HepG2 (cell line): ENCODE results near the gene ZFHX3. TPM values are rescaled to one million over a fixed set of nuclear protein-coding genes. Genes with fewer than 3 reads are reported as not detected.
A peak's percentile ranks its signal among the peaks of the same experiment; 100 is the strongest.

Source experiments
- FOXM1 ChIP-seq: sonication (generic); formaldehyde crosslinking; IDR thresholded peaks from 2 replicates; pipeline ENCODE4 v1.5.0; 2020; ENCODE audit warnings: missing genetic modification reagents
- HMG20B ChIP-seq: conservative IDR thresholded peaks from 2 replicates; pipeline ENCODE4 v1.6.1; 2016; ENCODE audit warnings: missing genetic modification reagents, missing compliant biosample characterization
- HNRNPL ChIP-seq: fragments of 200-400 bp; formaldehyde crosslinking; IDR thresholded peaks from 2 replicates; pipeline ENCODE4 v1.6.1; 2017; ENCODE audit warnings: mild to moderate bottlenecking, low read depth, low read length
- KAT2B ChIP-seq: fragments of 150-350 bp; IDR thresholded peaks from 2 replicates; pipeline ENCODE4 v1.6.1; 2014; ENCODE audit warnings: low read depth, low read length, borderline replicate concordance
- MYNN ChIP-seq: sonication (generic); formaldehyde crosslinking; IDR thresholded peaks from 2 replicates; pipeline ENCODE4 v1.4.0; 2020; ENCODE audit warnings: mild to moderate bottlenecking, low read depth, missing genetic modification reagents
- NFIC ChIP-seq: IDR thresholded peaks from 2 replicates; pipeline ENCODE4 v1.6.1; 2012; ENCODE audit warnings: mild to moderate bottlenecking, low read length, inconsistent platforms
- SOX13 ChIP-seq, 3 experiments: fragments of 450-650 bp in 1 of 3; sonication (generic) in 1 of 3; formaldehyde crosslinking in 1 of 3; IDR thresholded peaks in 2 of 3; conservative IDR thresholded peaks in 1 of 3; 2 replicates each; pipeline versions ENCODE4 v1.5.0 to v1.6.1; 2016 to 2020; ENCODE audit warnings: antibody characterized with exemption in 1 of 3, mild to moderate bottlenecking in 1 of 3, missing compliant biosample characterization in 1 of 3, missing genetic modification reagents in 1 of 3, moderate library complexity in 1 of 3
- ZBTB3 ChIP-seq: sonication (generic); formaldehyde crosslinking; IDR thresholded peaks from 2 replicates; pipeline ENCODE4 v1.4.0; 2020; ENCODE audit warnings: low read depth, mild to moderate bottlenecking, moderate library complexity, missing genetic modification reagents, borderline replicate concordance
- polyA plus RNA-seq, 8 experiments: library from polyadenylated mRNA; depleted of rRNA in 3 of 8; stranded (reverse) in 7 of 8; unstranded in 1 of 8; fragments of >200 nt; fragmentation: Illumina TruSeq in 4 of 8; extraction: Trizol in 4 of 8; gene quantifications; 2 replicates each; pipeline versions ENCODE4 v1.2.1 to v1.2.3, GENCODE V29; 2011 to 2016; ENCODE audit warnings: low read depth in 4 of 8, missing spikeins in 1 of 8, mixed read lengths in 1 of 8; ENCODE audit not compliant: insufficient read depth in 1 of 8
- total RNA-seq, 5 experiments: library from RNA; depleted of rRNA; stranded (reverse); fragments of >200 nt; fragmentation: Illumina TruSeq; extraction: Trizol; gene quantifications; 2 replicates each; pipeline ENCODE4 v1.2.3, GENCODE V29; 2016; ENCODE audit warnings: low read depth in 1 of 5
- TF ChIP-seq, protein P1 (sequence below): IDR thresholded peaks from 2 replicates; pipeline ENCODE4 v1.6.1; 2016; ENCODE audit warnings: missing compliant biosample characterization, missing genetic modification reagents, borderline replicate concordance
- TF ChIP-seq, protein P2 (sequence below): IDR thresholded peaks from 2 replicates; pipeline ENCODE4 v1.6.1; 2016; ENCODE audit warnings: control low read depth
- TF ChIP-seq, protein P3 (sequence below): sonication (generic); formaldehyde crosslinking; IDR thresholded peaks from 2 replicates; pipeline ENCODE4 v1.5.0; 2020; ENCODE audit warnings: missing genetic modification reagents
- TF ChIP-seq, protein P4 (sequence below): IDR thresholded peaks from 2 replicates; pipeline ENCODE4 v1.6.1; 2012; ENCODE audit warnings: low read depth, low read length, improper control_type of control experiment
- TF ChIP-seq, protein P5 (sequence below): sonication (generic); formaldehyde crosslinking; IDR thresholded peaks from 2 replicates; pipeline ENCODE4 v1.9.0; 2021; ENCODE audit warnings: missing genetic modification reagents, borderline replicate concordance
- TF ChIP-seq, protein P6 (sequence below): sonication (generic); formaldehyde crosslinking; IDR thresholded peaks from 2 replicates; pipeline ENCODE4 v1.4.0; 2020; ENCODE audit warnings: mild to moderate bottlenecking, missing genetic modification reagents
- TF ChIP-seq, protein P7 (sequence below): sonication (generic); formaldehyde crosslinking; IDR thresholded peaks from 2 replicates; pipeline ENCODE4 v1.9.0; 2021; ENCODE audit warnings: missing genetic modification reagents, borderline replicate concordance

ZFHX3 gene
- total and polyA plus RNA-seq, 2 of the 13 experiments (the other 11 are each of a cell fraction or from before 2014, with no cell fraction given) = 5.0 to 6.0 TPM

DNA sequence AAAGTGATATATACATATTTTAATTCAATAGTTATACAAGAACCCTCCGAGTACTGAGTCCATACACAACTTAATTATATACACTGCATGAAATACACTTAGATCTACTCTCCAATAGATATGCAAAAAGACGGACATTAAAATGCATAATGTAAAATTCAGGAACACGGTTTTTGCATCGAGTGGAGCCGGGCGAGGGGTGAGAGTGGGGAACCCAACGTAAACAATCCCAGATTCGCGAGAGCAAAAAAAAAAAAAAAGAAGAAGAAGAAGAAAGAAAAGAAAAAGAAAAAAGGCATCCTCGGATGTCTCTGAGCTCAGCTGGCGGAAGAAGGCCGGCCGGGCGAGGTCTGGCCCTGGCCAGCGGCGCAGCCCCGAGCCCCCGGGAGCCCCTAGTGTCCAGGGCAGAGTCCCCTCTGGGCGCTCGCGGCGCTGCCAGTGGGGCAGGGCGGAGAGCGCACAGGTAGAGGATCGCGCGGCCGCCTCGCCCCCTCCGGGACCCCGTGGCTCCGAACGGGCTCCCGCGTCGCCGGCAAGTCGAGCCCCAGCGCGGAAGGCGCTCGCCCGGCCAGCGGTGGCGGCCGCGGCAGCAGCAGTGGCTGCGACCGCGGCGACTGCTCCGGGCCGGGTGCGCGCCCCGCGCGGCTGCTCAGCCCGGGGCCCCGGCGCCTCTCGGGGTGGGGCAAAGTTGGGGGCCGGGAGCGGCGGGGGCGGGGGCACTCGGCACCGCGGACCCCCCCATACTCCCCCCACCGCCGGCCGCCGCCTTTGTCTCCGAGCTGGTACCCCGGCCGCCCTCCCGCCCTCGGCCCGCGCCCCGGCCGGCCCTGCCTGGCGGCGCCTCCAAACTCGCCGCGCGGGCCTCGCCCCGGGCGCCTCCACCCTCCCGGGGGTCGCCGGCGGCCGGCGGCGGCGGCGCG lies 9.6 kb upstream of the ZFHX3 start (continued):
- TF ChIP-seq, protein P1, sequence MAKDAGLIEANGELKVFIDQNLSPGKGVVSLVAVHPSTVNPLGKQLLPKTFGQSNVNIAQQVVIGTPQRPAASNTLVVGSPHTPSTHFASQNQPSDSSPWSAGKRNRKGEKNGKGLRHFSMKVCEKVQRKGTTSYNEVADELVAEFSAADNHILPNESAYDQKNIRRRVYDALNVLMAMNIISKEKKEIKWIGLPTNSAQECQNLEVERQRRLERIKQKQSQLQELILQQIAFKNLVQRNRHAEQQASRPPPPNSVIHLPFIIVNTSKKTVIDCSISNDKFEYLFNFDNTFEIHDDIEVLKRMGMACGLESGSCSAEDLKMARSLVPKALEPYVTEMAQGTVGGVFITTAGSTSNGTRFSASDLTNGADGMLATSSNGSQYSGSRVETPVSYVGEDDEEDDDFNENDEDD (CRISPR knock-in tag) = no peak
- TF ChIP-seq, protein P2, sequence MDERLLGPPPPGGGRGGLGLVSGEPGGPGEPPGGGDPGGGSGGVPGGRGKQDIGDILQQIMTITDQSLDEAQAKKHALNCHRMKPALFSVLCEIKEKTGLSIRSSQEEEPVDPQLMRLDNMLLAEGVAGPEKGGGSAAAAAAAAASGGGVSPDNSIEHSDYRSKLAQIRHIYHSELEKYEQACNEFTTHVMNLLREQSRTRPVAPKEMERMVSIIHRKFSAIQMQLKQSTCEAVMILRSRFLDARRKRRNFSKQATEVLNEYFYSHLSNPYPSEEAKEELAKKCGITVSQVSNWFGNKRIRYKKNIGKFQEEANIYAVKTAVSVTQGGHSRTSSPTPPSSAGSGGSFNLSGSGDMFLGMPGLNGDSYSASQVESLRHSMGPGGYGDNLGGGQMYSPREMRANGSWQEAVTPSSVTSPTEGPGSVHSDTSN = no peak
- TF ChIP-seq, protein P3, sequence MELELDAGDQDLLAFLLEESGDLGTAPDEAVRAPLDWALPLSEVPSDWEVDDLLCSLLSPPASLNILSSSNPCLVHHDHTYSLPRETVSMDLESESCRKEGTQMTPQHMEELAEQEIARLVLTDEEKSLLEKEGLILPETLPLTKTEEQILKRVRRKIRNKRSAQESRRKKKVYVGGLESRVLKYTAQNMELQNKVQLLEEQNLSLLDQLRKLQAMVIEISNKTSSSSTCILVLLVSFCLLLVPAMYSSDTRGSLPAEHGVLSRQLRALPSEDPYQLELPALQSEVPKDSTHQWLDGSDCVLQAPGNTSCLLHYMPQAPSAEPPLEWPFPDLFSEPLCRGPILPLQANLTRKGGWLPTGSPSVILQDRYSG (CRISPR knock-in tag) = no peak
- TF ChIP-seq NFIC = no peak
- TF ChIP-seq FOXM1 (CRISPR knock-in tag) = no peak
- no peak for TF ChIP-seq SOX13 (IDR thresholded peaks at IDR 0.05)
- 0 out of 4 replicates have a peak, but pooled peaks of 1 of the 2 experiments have one; percentile 20 for TF ChIP-seq SOX13 (CRISPR knock-in tag; conservative IDR thresholded peaks at IDR 0.05 in 1 of 2, IDR thresholded peaks at IDR 0.05 in 1 of 2)
- TF ChIP-seq, protein P4, sequence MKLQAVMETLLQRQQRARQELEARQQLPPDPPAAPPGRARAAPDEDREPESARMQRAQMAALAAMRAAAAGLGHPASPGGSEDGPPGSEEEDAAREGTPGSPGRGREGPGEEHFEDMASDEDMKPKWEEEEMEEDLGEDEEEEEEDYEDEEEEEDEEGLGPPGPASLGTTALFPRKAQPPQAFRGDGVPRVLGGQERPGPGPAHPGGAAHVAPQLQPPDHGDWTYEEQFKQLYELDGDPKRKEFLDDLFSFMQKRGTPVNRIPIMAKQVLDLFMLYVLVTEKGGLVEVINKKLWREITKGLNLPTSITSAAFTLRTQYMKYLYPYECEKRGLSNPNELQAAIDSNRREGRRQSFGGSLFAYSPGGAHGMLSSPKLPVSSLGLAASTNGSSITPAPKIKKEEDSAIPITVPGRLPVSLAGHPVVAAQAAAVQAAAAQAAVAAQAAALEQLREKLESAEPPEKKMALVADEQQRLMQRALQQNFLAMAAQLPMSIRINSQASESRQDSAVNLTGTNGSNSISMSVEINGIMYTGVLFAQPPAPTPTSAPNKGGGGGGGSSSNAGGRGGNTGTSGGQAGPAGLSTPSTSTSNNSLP = no peak
- no peak for TF ChIP-seq ZBTB3
- TF ChIP-seq HNRNPL = peak; percentile 69; the same call in 1 of the 2 replicates
- TF ChIP-seq, protein P5, sequence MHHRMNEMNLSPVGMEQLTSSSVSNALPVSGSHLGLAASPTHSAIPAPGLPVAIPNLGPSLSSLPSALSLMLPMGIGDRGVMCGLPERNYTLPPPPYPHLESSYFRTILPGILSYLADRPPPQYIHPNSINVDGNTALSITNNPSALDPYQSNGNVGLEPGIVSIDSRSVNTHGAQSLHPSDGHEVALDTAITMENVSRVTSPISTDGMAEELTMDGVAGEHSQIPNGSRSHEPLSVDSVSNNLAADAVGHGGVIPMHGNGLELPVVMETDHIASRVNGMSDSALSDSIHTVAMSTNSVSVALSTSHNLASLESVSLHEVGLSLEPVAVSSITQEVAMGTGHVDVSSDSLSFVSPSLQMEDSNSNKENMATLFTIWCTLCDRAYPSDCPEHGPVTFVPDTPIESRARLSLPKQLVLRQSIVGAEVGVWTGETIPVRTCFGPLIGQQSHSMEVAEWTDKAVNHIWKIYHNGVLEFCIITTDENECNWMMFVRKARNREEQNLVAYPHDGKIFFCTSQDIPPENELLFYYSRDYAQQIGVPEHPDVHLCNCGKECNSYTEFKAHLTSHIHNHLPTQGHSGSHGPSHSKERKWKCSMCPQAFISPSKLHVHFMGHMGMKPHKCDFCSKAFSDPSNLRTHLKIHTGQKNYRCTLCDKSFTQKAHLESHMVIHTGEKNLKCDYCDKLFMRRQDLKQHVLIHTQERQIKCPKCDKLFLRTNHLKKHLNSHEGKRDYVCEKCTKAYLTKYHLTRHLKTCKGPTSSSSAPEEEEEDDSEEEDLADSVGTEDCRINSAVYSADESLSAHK = no peak
- TF ChIP-seq HMG20B = no peak
- TF ChIP-seq MYNN = no peak
- TF ChIP-seq KAT2B = no peak
- TF ChIP-seq, protein P6, sequence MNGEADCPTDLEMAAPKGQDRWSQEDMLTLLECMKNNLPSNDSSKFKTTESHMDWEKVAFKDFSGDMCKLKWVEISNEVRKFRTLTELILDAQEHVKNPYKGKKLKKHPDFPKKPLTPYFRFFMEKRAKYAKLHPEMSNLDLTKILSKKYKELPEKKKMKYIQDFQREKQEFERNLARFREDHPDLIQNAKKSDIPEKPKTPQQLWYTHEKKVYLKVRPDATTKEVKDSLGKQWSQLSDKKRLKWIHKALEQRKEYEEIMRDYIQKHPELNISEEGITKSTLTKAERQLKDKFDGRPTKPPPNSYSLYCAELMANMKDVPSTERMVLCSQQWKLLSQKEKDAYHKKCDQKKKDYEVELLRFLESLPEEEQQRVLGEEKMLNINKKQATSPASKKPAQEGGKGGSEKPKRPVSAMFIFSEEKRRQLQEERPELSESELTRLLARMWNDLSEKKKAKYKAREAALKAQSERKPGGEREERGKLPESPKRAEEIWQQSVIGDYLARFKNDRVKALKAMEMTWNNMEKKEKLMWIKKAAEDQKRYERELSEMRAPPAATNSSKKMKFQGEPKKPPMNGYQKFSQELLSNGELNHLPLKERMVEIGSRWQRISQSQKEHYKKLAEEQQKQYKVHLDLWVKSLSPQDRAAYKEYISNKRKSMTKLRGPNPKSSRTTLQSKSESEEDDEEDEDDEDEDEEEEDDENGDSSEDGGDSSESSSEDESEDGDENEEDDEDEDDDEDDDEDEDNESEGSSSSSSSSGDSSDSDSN (CRISPR knock-in tag) = peak; percentile 90
- TF ChIP-seq, protein P7, sequence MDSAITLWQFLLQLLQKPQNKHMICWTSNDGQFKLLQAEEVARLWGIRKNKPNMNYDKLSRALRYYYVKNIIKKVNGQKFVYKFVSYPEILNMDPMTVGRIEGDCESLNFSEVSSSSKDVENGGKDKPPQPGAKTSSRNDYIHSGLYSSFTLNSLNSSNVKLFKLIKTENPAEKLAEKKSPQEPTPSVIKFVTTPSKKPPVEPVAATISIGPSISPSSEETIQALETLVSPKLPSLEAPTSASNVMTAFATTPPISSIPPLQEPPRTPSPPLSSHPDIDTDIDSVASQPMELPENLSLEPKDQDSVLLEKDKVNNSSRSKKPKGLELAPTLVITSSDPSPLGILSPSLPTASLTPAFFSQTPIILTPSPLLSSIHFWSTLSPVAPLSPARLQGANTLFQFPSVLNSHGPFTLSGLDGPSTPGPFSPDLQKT (CRISPR knock-in tag) = no peak
